HepG2 (cell line): Measurements from ENCODE around the gene IER2. TPM values are rescaled to one million over a fixed set of nuclear protein-coding genes. Genes with fewer than 3 reads are reported as not detected.
A peak's percentile ranks its signal among the peaks of the same experiment; 100 is the strongest.

ENCODE experiments used
- BRCA1 ChIP-seq: sonication (generic); formaldehyde crosslinking; IDR thresholded peaks from 2 replicates; pipeline ENCODE4 v1.4.0; 2020; ENCODE audit warnings: missing genetic modification reagents
- NFKB2 ChIP-seq: sonication (generic); formaldehyde crosslinking; IDR thresholded peaks from 2 replicates; pipeline ENCODE4 v1.4.0; 2020; ENCODE audit warnings: missing genetic modification reagents, borderline replicate concordance
- NFYB ChIP-seq: sonication (generic); formaldehyde crosslinking; IDR thresholded peaks from 2 replicates; pipeline ENCODE4 v1.4.0; 2020; ENCODE audit warnings: missing genetic modification reagents
- RXRA ChIP-seq: sonication (generic); formaldehyde crosslinking; IDR thresholded peaks from 2 replicates; pipeline ENCODE4 v1.5.1; 2020; ENCODE audit warnings: missing genetic modification reagents
- SALL1 ChIP-seq: sonication (generic); formaldehyde crosslinking; IDR thresholded peaks from 2 replicates; pipeline ENCODE4 v1.8.0; 2022; ENCODE audit warnings: mild to moderate bottlenecking, missing genetic modification reagents
- SETDB1 ChIP-seq: sonication (generic); formaldehyde crosslinking; IDR thresholded peaks from 2 replicates; pipeline ENCODE4 v1.5.1; 2020; ENCODE audit warnings: missing genetic modification reagents, mild to moderate bottlenecking, borderline replicate concordance
- ZMAT3 ChIP-seq: sonication (generic); formaldehyde crosslinking; conservative IDR thresholded peaks from 2 replicates; pipeline ENCODE4 v1.7.0; 2021; ENCODE audit warnings: missing genetic modification reagents
- ZNF775 ChIP-seq: sonication (generic); formaldehyde crosslinking; IDR thresholded peaks from 2 replicates; pipeline ENCODE4 v1.4.0; 2020; ENCODE audit warnings: missing genetic modification reagents, mild to moderate bottlenecking, moderate library complexity, borderline replicate concordance
- ZNF781 ChIP-seq: sonication (generic); formaldehyde crosslinking; IDR thresholded peaks from 2 replicates; pipeline ENCODE4 v1.5.1; 2020; ENCODE audit warnings: borderline replicate concordance, mild to moderate bottlenecking, missing genetic modification reagents; ENCODE audit errors: not compliant biosample characterization
- polyA plus RNA-seq, 8 experiments: library from polyadenylated mRNA; depleted of rRNA in 3 of 8; stranded (reverse) in 7 of 8; unstranded in 1 of 8; fragments of >200 nt; fragmentation: Illumina TruSeq in 4 of 8; extraction: Trizol in 4 of 8; gene quantifications; 2 replicates each; pipeline versions ENCODE4 v1.2.1 to v1.2.3, GENCODE V29; 2011 to 2016; ENCODE audit warnings: low read depth in 4 of 8, missing spikeins in 1 of 8, mixed read lengths in 1 of 8; ENCODE audit not compliant: insufficient read depth in 1 of 8
- total RNA-seq, 5 experiments: library from RNA; depleted of rRNA; stranded (reverse); fragments of >200 nt; fragmentation: Illumina TruSeq; extraction: Trizol; gene quantifications; 2 replicates each; pipeline ENCODE4 v1.2.3, GENCODE V29; 2016; ENCODE audit warnings: low read depth in 1 of 5
- TF ChIP-seq, protein P1 (sequence below): sonication (generic); formaldehyde crosslinking; IDR thresholded peaks from 2 replicates; pipeline ENCODE4 v1.4.0; 2020; ENCODE audit warnings: missing genetic modification reagents
- TF ChIP-seq, protein P2 (sequence below): sonication (generic); formaldehyde crosslinking; IDR thresholded peaks from 2 replicates; pipeline ENCODE4 v1.4.0; 2020; ENCODE audit warnings: mild to moderate bottlenecking, missing genetic modification reagents
- TF ChIP-seq, protein P3 (sequence below): sonication (generic); formaldehyde crosslinking; IDR thresholded peaks from 2 replicates; pipeline ENCODE4 v1.5.0; 2020; ENCODE audit warnings: mild to moderate bottlenecking, missing genetic modification reagents, moderate library complexity
- TF ChIP-seq, protein P4 (sequence below): sonication (generic); formaldehyde crosslinking; IDR thresholded peaks from 2 replicates; pipeline ENCODE4 v1.4.0; 2020; ENCODE audit warnings: missing genetic modification reagents
- TF ChIP-seq, protein P5 (sequence below): sonication (generic); formaldehyde crosslinking; IDR thresholded peaks from 2 replicates; pipeline ENCODE4 v1.4.0; 2020; ENCODE audit warnings: missing genetic modification reagents

IER2 gene
- total and polyA plus RNA-seq, 2 of the 13 experiments (the other 11 are each of a cell fraction or from before 2014, with no cell fraction given), result 10.1 to 14.3 TPM

DNA sequence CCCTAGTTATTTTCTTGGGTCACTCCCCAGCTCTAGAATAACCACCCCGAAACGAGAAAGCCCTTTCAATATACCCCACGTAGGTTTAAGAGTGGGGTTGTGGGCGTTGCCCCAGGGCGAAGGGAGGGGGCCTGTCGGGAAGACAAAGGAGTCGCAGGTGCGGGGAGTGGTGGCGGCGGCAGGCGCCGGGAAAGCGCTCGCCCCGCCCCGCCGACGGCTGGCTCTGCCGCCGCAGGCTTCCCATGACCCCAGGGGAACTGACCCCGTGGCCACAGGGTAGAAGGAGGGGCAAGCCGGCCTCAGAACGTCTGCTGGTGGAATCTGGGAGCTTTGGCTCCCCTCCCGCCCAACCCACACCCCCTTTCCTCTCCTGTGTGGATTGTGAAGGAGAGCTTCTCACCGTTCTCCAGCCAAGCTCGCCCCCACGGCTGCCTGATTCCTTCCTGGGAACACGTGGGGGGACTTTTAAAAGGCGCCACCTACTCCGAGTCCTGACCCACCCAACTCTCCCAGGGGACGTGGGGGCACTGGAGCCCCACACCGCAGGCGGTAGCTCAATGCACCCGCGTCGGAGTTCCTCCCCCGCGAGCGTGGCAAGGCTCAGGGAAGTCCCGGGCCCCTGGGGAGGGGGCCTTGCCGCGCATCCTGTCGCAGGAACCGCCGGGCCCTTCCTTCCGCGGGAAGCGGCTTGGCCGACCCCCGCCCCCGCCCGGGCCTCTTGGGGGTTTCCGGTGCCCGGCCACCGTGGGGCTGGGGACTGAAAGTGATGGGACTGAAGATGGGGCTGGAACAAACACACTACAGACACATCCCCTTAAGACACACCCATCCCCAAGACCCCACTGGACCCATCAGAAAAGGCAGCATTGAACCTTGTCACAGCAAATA, 5.5 kb downstream of the IER2 start (continued):
- TF ChIP-seq, protein P1, sequence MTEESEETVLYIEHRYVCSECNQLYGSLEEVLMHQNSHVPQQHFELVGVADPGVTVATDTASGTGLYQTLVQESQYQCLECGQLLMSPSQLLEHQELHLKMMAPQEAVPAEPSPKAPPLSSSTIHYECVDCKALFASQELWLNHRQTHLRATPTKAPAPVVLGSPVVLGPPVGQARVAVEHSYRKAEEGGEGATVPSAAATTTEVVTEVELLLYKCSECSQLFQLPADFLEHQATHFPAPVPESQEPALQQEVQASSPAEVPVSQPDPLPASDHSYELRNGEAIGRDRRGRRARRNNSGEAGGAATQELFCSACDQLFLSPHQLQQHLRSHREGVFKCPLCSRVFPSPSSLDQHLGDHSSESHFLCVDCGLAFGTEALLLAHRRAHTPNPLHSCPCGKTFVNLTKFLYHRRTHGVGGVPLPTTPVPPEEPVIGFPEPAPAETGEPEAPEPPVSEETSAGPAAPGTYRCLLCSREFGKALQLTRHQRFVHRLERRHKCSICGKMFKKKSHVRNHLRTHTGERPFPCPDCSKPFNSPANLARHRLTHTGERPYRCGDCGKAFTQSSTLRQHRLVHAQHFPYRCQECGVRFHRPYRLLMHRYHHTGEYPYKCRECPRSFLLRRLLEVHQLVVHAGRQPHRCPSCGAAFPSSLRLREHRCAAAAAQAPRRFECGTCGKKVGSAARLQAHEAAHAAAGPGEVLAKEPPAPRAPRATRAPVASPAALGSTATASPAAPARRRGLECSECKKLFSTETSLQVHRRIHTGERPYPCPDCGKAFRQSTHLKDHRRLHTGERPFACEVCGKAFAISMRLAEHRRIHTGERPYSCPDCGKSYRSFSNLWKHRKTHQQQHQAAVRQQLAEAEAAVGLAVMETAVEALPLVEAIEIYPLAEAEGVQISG (CRISPR knock-in tag), result peak; percentile 12; the same call in 1 of the 2 replicates
- TF ChIP-seq, protein P2, sequence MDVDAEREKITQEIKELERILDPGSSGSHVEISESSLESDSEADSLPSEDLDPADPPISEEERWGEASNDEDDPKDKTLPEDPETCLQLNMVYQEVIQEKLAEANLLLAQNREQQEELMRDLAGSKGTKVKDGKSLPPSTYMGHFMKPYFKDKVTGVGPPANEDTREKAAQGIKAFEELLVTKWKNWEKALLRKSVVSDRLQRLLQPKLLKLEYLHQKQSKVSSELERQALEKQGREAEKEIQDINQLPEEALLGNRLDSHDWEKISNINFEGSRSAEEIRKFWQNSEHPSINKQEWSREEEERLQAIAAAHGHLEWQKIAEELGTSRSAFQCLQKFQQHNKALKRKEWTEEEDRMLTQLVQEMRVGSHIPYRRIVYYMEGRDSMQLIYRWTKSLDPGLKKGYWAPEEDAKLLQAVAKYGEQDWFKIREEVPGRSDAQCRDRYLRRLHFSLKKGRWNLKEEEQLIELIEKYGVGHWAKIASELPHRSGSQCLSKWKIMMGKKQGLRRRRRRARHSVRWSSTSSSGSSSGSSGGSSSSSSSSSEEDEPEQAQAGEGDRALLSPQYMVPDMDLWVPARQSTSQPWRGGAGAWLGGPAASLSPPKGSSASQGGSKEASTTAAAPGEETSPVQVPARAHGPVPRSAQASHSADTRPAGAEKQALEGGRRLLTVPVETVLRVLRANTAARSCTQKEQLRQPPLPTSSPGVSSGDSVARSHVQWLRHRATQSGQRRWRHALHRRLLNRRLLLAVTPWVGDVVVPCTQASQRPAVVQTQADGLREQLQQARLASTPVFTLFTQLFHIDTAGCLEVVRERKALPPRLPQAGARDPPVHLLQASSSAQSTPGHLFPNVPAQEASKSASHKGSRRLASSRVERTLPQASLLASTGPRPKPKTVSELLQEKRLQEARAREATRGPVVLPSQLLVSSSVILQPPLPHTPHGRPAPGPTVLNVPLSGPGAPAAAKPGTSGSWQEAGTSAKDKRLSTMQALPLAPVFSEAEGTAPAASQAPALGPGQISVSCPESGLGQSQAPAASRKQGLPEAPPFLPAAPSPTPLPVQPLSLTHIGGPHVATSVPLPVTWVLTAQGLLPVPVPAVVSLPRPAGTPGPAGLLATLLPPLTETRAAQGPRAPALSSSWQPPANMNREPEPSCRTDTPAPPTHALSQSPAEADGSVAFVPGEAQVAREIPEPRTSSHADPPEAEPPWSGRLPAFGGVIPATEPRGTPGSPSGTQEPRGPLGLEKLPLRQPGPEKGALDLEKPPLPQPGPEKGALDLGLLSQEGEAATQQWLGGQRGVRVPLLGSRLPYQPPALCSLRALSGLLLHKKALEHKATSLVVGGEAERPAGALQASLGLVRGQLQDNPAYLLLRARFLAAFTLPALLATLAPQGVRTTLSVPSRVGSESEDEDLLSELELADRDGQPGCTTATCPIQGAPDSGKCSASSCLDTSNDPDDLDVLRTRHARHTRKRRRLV (CRISPR knock-in tag), result peak; percentile 71
- TF ChIP-seq, protein P3, sequence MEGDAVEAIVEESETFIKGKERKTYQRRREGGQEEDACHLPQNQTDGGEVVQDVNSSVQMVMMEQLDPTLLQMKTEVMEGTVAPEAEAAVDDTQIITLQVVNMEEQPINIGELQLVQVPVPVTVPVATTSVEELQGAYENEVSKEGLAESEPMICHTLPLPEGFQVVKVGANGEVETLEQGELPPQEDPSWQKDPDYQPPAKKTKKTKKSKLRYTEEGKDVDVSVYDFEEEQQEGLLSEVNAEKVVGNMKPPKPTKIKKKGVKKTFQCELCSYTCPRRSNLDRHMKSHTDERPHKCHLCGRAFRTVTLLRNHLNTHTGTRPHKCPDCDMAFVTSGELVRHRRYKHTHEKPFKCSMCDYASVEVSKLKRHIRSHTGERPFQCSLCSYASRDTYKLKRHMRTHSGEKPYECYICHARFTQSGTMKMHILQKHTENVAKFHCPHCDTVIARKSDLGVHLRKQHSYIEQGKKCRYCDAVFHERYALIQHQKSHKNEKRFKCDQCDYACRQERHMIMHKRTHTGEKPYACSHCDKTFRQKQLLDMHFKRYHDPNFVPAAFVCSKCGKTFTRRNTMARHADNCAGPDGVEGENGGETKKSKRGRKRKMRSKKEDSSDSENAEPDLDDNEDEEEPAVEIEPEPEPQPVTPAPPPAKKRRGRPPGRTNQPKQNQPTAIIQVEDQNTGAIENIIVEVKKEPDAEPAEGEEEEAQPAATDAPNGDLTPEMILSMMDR (CRISPR knock-in tag), result no peak
- TF ChIP-seq ZMAT3 (CRISPR knock-in tag) (0 out of 2 replicates have a peak, but pooled peaks have one; percentile 38), NFKB2 (no peak), NFYB (CRISPR knock-in tag) (no peak), BRCA1 (CRISPR knock-in tag) (no peak), ZNF781 (CRISPR knock-in tag) (no peak), SETDB1 (CRISPR knock-in tag) (no peak), SALL1 (no peak), RXRA (CRISPR knock-in tag) (peak; percentile 97), ZNF775 (CRISPR knock-in tag) (0 out of 2 replicates have a peak, but pooled peaks have one; percentile 22)
- TF ChIP-seq, protein P4, sequence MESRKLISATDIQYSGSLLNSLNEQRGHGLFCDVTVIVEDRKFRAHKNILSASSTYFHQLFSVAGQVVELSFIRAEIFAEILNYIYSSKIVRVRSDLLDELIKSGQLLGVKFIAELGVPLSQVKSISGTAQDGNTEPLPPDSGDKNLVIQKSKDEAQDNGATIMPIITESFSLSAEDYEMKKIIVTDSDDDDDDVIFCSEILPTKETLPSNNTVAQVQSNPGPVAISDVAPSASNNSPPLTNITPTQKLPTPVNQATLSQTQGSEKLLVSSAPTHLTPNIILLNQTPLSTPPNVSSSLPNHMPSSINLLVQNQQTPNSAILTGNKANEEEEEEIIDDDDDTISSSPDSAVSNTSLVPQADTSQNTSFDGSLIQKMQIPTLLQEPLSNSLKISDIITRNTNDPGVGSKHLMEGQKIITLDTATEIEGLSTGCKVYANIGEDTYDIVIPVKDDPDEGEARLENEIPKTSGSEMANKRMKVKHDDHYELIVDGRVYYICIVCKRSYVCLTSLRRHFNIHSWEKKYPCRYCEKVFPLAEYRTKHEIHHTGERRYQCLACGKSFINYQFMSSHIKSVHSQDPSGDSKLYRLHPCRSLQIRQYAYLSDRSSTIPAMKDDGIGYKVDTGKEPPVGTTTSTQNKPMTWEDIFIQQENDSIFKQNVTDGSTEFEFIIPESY (CRISPR knock-in tag), result no peak
- TF ChIP-seq, protein P5, sequence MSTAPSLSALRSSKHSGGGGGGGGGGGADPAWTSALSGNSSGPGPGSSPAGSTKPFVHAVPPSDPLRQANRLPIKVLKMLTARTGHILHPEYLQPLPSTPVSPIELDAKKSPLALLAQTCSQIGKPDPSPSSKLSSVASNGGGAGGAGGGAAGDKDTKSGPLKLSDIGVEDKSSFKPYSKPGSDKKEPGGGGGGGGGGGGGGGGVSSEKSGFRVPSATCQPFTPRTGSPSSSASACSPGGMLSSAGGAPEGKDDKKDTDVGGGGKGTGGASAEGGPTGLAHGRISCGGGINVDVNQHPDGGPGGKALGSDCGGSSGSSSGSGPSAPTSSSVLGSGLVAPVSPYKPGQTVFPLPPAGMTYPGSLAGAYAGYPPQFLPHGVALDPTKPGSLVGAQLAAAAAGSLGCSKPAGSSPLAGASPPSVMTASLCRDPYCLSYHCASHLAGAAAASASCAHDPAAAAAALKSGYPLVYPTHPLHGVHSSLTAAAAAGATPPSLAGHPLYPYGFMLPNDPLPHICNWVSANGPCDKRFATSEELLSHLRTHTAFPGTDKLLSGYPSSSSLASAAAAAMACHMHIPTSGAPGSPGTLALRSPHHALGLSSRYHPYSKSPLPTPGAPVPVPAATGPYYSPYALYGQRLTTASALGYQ (CRISPR knock-in tag), result no peak
